GM19455 (cell line): ENCODE results near the gene BTRC.

Experiments used
- ATAC-seq: cut with Tn5 transposase; IDR thresholded peaks from one replicate; pipeline ENCODE4 v1.9.1; 2021; ENCODE audit not compliant: unreplicated experiment

Gene BTRC

DNA sequence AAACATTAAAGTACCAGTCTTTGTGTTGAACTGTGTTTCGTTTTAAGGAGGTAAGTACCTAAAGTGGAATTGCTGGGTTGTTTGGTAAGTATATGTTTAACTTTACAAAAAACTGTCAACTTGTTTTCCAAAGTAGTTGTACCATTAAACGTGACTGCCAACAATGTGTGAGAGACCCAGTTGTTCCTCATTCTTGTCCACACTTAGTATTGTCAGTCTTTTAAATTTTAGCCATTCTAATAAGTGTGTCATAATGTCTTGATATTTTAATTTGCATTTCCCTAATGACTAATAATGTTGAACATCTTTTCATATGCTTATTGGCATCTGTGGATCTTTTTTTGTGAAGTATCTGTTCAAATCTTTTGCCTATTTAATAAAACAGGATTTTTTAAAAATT is 159.8 kb downstream of the BTRC start:
- ATAC-seq, result no peak

DNA sequence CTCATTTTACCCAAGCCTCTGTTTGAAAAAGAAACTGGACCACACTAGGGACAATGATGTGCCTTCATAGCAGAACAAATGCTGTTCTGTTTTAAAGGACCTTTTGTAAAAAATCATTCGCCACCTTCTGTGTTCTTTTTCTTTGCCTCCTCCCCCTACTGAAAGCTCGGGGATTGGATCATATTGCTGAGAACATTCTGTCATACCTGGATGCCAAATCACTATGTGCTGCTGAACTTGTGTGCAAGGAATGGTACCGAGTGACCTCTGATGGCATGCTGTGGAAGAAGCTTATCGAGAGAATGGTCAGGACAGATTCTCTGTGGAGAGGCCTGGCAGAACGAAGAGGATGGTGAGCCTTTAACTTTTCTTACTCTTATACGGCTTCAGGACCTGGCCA is 171.9 kb downstream of the BTRC start:
- no peak for ATAC-seq

DNA sequence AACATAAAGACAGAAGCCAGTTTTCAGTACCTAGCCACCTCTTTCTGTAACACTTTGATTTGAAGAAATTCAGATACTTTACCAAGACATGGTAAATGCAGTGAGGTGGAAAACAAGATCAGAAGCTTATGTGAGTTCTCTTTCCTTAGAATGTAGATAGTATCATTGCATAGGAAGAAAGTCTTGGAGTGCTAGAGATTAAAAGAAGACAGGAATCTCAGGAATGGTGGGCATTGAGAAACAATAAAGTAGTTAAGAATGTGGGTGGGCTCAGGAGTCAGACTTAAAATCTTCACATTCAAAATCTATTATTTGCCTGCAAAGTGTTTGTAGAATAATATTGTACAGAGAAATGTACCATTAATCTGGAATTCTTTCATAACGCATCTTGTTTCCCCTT is 175.2 kb downstream of the BTRC start:
- no peak for ATAC-seq

DNA sequence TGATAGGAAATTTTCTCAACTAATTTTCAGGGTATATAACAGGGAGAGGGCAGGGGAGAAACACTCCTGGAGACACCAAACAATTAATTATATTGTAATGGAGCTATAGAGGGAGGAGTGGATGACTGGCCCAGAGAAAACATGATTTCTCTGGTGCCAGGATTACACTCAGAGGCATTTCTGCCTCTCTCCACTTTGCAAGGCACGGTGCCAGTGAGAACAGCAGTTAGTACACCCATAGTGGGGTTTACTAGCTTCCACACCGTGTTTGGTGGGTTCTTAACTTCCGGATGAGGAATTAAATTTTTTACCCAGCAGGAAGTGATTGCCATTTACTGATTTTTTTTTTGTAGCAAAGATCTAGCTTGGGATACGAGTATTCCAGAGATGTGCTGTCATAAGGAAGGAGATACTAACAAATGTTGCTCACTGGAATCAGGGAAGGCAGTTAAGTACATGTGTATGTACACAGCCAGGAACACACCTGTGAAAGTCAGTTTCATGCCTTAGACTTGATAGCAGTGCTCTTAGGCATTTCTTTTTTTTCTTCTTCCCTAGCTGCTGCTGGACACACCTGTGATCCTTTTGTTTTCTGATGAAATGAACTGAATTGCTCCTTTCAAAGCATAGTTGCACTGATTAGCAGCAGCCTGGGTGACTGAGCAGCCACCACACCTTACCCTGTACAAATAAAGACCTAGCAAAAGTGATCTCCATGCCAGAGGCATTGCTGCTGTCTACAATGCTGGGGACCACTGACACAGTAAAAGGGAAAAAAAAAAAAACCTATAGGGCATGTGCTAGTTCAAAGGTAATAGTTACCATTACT is 176.0 kb downstream of the BTRC start:
- no peak for ATAC-seq

DNA sequence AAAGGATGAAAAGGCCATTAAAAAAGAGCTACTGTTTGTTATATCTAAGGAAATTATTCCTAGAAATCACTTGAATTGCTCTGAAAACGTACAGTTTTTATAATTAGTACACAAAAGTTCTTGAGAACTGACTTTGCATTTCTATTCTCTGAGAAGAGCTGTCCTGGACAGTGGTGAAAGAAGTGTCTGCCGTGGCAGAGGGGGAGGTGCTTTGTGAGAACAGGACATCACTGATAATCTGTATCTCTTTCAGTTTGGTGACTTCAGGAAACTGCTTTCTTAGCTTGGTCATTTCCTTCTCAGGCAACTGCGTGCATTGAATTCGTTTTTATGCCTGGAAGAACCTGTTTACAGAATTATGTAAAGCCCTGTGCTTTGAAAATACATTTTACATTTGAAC is 182.0 kb downstream of the BTRC start:
- no peak for ATAC-seq

DNA sequence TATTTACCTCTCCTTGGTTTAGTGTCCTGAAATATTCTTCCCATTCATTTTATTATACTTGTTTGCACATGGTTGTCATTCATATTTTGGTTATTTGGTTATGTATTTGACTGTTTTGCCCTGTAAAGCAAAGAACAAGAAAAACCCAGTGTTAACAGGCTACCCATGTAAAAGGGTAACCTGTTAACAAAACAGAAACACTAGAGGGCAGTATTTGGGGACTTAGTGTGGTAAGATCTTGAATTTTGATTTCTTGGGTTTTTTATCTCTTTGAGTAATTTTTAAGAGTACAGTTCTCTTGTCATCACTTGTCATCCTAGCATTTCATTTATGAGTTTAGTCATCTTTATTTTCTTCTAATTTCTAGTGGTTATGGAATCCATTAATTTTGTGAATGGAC is 182.8 kb downstream of the BTRC start:
- no peak for ATAC-seq

DNA sequence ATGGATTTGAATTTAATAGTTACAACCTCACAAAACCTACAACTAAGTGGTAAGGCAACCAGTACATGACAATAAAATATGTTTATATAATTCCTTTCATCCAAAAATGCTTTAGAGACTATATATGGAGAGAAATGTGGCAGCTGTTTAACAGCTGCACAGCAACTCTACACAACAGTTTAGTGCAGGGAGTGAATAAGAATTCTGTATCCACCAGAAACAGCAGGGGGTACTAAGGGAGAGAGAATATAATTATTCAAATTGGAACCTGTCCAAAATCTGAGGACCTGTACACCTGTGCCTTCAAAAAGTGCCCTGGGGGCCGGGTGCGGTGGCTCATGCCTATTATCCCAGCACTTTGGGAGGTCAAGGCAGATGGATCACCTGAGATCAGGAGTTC is 184.5 kb downstream of the BTRC start:
- ATAC-seq, result no peak

DNA sequence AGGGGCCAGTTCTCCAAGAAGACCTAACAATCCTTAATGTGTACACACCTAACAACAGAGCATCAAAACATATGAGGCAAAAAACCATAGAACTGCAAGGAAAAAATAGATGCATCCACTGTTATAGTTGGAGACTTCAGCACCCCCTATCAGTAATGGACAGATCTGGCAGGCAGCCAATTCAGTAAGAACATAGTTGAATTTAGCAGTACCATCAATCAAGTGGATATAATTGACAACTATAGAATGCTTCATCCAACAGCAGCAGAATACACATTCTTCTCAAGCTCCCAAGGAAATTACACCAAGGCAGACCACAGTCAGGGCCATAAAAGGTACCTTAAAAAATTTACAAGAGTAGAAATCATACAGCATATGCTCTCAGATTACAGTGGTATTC is 191.9 kb downstream of the BTRC start:
- ATAC-seq, result no peak

DNA sequence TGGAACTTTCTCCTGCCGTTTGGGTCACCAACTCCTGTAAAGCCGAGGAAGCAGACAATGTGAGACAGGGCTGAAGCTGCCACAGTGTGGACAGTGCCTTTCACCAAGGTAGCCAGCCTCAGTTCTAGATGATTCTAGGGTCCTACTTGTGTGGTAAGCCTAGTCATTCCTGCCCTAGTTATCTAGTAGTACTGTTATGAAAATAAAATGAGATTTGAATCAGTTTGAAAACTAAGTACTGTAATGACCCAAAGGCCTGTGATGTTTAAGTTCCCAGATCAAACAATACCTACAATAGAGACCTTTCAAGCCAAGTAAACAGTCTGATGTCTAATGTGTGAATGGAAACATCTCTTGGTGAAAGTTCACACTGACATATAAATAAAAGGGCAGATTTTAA is 197.0 kb downstream of the BTRC start:
- ATAC-seq, result no peak

DNA sequence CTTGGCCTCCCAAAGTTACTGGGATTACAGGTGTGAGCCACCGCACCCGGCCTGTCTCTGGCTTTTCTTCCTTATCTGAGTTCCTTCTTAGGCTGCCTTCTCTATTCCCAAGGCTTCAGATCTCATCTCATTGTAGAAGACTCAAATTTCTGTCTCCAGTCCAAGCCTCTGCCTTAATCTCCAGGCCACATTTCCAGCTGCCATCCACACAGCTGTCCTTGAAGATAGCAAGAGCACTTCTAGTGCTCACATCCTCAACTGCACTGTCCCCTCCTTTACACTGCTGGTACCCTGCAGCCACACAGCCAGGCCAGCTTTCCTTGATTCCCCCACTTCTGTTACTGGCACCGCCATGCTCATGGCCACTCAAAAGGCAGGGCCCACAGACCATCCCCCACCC is 198.5 kb downstream of the BTRC start:
- no peak for ATAC-seq

DNA sequence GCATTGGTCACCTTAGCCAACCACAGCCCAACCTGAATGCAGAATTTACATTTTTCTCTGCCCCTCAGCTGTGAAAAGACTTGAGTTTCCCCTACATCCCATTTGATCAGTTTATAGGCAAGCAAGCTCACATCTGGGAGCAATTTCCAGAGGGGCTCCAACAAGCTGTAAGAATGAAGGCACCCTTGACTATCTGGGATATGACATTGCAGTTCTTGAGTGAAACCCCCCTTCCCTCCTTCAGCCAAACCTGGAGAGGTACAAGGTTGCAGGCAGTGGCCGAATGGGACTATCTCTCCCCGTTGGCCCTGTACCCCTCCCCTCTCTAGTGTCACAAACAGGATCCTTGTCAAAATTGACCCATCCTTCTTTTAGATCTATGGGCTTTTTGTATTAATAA is 203.6 kb downstream of the BTRC start:
- ATAC-seq, result no peak

DNA sequence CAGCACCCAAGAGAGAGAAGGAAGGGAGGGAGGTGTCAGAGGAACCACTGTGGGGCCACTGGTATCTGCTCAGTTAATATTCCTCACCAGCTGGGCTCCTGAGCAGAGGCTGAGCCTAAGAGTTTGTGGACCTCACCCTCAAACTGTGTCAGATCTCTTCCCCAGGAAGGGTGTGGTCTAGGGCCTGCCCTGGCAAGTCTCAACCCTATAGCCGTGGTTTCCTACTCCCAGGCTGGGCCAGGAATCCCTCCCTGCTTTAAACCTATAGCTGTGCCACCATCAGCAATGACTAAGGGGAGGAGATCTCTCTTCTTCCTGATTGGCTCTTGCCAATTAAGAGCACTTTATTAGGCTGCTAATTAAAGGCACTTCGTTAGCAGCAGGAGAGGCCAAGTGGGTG is 204.2 kb downstream of the BTRC start:
- ATAC-seq, result no peak

DNA sequence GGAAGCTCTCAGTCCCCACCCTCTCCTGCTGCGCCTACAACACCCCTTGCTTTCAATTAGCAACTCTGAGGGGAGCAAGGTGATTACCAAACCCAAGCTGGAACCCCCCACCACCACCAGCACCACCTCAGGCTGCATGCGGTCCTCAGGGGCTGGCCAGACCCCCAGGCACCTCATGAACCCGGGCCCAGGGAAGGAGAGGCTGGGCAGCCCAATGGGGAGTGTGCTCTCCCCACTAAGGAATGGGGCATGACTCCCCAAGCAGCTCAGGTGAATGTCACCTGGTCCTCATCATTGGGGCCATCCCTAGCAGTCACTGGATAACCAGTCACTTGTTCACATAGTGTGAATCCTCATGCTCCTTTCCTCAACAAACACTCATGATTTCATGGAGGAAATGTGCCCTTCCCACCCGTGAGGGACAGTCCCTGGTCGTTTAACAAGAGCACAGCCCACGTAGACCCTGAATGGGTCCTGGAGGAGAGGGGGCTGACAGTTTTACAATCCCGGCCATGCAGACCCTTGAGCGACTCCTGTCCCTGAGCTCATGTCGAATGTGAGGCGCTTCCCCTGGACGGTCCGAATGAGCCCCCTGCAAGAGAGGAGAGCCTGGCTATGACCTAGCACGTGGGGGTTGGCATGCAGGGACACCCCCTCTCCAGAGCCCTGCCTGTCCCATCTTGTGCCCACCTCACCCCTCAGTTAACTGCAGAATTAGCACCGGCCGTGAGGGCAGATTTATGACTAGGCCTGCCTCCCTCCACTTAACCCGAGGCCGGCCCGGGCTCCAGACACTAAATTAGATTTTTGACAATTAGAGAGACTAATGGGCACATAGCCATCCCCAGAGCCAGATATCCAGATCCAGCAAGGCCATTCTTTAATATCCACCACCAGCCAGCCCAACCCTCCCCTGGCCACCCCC is 205.0 kb downstream of the BTRC start:
- ATAC-seq, result no peak

DNA sequence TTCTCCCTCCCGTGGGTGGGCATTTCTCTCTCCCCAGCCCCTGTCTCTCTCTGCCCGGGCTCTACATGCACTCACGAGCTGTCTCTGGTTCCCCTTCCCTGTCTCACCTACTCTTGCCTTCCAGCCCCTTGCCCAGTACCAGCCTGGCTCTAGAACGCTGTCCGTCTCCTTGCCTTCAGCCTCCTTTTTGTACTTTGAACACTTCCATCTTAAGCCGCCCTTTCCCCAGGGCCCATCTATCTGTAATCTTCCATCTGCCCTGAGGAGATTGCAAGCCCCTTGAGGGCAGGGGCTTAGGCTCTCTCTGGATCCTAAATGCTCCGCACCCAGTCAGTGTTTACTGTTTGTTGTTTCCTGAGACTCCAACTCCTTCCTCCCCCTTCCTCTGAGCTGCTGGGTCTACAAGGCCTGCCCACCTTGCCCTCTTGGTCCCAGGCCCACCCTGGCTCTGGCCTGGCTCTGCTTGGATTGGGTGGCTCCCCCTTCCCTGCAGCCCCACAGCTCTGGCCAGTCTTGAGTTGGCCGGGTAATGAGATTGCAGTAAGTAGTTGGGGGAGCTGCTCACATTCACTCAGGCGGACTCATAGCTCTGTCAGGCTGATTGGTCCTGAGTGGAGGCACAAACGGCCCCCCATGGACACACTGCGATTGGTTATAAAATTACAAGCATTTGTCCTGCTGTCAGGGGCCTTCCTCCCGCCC is 205.8 kb downstream of the BTRC start:
- ATAC-seq, result no peak

DNA sequence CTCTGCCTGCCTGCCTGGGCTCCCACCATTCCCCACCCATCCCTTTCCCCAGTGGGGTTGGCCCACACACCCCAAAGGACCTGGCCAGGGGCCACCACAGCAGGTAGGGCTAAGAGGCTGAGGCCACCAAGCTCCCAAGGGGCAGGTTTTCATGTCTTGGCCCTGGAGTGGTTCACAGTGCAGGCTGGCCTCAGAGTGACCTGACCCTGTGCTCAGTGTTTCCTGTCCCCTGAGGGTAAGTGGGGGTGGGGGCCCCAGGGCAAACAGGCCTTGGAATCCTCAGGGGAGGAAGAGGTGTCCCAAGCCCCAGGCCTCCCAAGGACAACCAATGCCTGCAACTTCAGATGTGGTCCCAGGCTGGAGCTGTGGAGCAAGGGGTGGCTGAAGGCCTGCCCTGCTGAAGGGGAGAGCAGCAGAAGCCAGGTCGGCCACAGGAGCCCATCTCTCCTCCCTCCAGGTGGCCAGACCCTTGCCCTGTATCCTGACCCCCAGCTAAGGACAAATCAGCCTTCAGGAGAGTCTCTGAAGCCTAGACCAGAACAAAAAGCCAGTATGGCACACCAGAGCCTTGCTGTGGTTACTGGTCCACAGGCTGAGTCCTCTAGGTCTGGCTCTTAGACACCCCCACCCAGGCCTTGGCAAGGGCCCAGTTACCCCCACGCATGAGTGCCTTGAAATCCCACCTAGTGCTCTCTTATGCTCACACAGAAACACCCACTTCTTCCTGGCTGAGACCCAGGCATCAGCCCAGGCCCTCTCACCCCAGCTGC is 206.5 kb downstream of the BTRC start:
- no peak for ATAC-seq

DNA sequence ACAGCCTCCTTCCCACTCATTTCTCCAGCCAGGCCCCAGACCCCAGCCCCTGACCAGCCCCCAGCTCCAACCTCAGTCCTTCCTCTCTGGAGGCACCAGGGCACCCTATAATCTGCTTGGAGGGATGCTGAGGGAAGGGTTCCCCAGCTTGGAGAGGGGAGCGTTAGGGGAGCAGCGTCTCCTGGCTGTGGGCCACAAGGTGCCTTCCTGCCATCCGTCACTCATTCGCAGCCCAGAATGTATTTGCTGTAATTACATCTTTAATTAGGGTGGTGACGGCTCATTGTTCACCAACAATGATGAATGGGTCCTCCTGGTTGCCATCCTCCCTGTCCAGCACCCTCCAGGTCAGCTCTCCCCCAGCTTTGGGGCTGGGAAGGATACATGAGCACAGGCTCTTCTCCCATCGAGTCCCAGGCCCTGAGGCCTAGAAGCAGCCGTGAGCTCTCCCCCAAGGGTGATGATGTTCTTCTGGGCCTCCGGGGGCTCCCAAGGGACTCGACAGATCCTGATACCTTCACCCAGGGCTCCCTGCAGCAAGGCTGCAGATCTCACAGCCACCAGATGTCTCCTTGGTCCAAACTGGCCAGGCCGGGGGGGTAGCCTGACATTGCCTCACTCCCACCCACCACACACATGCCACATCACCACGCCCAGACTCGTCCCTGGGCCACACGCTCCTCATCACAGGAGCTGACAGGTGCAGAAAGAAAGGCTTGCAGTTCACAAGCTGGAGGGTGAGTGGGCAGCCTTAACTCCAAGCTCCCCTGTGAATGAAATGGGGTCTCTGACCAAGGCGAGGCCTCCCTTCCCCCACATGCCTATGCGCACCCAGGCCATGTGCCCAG is 207.3 kb downstream of the BTRC start:
- ATAC-seq, result no peak

DNA sequence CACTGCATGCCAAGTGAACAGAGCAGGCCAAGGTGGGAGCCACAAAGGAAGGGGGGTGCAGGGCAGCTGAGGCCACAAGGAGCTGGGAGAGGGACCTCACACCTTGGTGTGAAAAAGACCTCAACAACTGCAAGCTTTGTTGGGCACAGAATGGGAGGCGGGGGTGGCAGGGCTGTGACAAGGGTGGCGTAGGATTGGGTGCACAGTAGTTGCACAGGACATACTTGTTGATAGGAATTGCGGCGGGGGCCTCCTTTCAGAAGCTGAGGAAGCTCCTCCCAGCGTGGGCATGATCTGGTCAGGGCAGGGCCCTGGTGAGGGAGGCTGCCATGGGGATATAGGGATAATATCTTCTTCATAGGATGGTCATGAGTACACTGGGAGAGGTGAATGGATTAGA is 208.3 kb downstream of the BTRC start:
- ATAC-seq, result no peak

DNA sequence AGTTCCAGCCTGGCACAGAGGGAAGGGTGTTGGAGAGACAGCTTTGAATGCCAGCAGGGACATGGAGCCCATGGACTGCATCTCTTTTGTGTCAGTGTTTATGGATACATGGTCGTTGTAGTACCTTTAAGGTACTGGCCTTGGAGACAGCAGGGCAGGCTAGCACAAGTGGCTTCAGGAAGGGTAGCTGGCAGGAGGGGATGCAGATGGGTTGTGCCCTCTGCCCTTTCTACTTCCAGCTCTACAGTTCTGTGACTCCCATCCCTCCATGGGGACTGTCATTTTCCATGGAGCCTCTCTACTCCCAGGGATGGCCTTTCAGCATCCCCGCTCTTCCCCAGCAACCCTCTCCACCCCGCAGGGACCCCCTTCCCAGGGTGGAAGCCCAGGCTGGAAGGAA is 209.0 kb downstream of the BTRC start:
- no peak for ATAC-seq

DNA sequence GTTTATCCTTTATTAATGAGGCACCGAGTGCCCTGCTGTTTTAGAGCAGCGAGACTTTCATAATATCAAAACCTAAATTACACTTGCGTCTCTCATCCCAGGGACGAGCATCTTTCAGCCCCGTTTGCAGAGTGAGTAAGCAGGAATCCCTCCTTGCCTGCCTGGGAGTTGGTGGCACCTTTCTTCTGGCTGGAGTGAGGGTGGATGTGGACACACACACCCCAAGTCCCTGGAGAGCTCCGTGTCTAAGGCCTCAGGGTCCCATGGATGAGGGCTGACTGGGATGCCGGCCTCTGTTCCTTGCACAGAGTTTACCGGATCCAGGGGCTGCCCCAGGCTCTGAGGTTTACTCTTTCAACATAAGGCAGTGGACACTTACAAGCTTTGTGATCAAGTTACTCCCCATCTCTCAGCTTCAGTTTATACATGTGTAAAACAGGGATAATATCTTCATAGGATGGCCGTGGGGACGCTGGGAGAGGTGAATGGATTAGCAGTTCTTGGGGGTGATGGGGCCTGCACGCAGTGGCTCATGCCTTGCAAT is 209.6 kb downstream of the BTRC start:
- no peak for ATAC-seq
